Measurements from ENCODE around the gene MKKS. TPM values are rescaled to one million over a fixed set of nuclear protein-coding genes. Genes with fewer than 3 reads are reported as not detected.

MKKS gene
- polyA plus RNA-seq, 1 of the 3 experiments (the other 2 are of a cell fraction) = 10.1 TPM

- H2AFZ ChIP-seq (ENCODE audit: low read depth) = no peak overlapping the region
- no peaks in the 10 kb centered on the region; the same call in 1 of the 2 replicates for H3K9me3 ChIP-seq
- 62% methylated on average over 4 of the region's 4 CpGs for WGBS (ENCODE audit: low lambda C conversion rate)
- H3K27ac ChIP-seq (ENCODE audit: low read depth in 2 of 2, low read length in 1 of 2) = no peak overlapping the region
- no peaks in the 10 kb centered on the region for H3K9me2 ChIP-seq
- no peak for DNase-seq
- H3K9ac ChIP-seq = no peak overlapping the region
- ChIA-PET POLR2A (no interaction called here), CTCF (interaction anchor here (1.2 kb wide), 1 partner anchor 15 kb away, joined by 3 read pairs; no protein-coding TSS in a partner anchor)
- H3F3A ChIP-seq (replicated peaks; ENCODE audit: insufficient read depth) = no peaks in the 10 kb centered on the region
- H3K36me3 ChIP-seq (replicated peaks in 1 of 2; ENCODE audit: control insufficient read depth in 1 of 2, insufficient read depth in 2 of 2, low read length in 1 of 2) = no peaks in the 10 kb centered on the region
- H3K4me2 ChIP-seq = no peak overlapping the region
- no peaks in the 10 kb centered on the region for H3K79me2 ChIP-seq (ENCODE audit: insufficient read depth)
- no peaks in the 10 kb centered on the region for H3K27me3 ChIP-seq (ENCODE audit: insufficient read depth)
- H3K4me3 ChIP-seq (ENCODE audit: low read depth in 2 of 2, low read length in 1 of 2) = no peak overlapping the region
- TF ChIP-seq RXRA (IDR thresholded peaks at IDR 0.05; ENCODE audit: borderline replicate concordance, low read depth) (no peak), USF2 (IDR thresholded peaks at IDR 0.05; ENCODE audit: borderline replicate concordance, low read depth, low read length) (no peak)
- H3K4me1 ChIP-seq (ENCODE audit: control insufficient read depth in 1 of 2, insufficient read depth in 2 of 2, low read depth in 1 of 2, low read length in 1 of 2) = no peaks in the 10 kb centered on the region
- H4K20me1 ChIP-seq (ENCODE audit: insufficient read depth) = no peaks in the 10 kb centered on the region
These were observed 45.4 kb downstream of the MKKS start for GRCh38 chr20:10388597-10388996.

DNA sequence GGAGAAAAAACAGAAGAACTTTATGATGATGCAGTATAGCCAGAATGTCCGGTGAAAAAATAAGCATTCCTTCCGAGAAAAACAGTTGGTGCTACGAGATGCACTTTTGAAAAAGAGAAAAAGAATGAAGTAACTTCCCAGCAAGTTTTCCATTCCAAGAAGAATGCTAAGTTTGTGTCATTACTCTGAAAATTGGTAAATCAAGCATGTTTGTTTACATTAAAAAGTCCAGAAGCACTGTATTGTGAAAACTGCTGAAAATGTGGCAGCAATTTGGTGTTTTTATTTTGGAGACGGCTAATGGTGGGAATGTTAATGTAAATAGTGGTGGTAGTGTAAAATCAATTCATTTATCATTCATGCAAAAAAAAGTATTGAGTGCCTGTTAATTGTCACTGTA, 46.3 kb downstream of the MKKS start:
- no peaks in the 10 kb centered on the region for H3F3A ChIP-seq (replicated peaks; ENCODE audit: insufficient read depth)
- H3K36me3 ChIP-seq (replicated peaks in 1 of 2; ENCODE audit: control insufficient read depth in 1 of 2, insufficient read depth in 2 of 2, low read length in 1 of 2) = no peaks in the 10 kb centered on the region
- no peak overlapping the region for H3K27ac ChIP-seq (ENCODE audit: low read depth in 2 of 2, low read length in 1 of 2)
- no peak overlapping the region for H2AFZ ChIP-seq (ENCODE audit: low read depth)
- 94% methylated on average over 4 of the region's 4 CpGs for WGBS (ENCODE audit: low lambda C conversion rate)
- H4K20me1 ChIP-seq (ENCODE audit: insufficient read depth) = no peaks in the 10 kb centered on the region
- TF ChIP-seq REST (IDR thresholded peaks at IDR 0.05; ENCODE audit: low read depth, low read length) (no peak), FOXM1 (IDR thresholded peaks at IDR 0.05; ENCODE audit: low read depth) (no peak), PBX3 (IDR thresholded peaks at IDR 0.05) (no peak), USF2 (IDR thresholded peaks at IDR 0.05; ENCODE audit: borderline replicate concordance, low read depth, low read length) (no peak), POLR2AphosphoS5 (IDR thresholded peaks at IDR 0.05; ENCODE audit: low read depth, low read length) (no peak), YY1 (IDR thresholded peaks at IDR 0.05; ENCODE audit: low read depth) (no peak), GABPA (IDR thresholded peaks at IDR 0.05; ENCODE audit: low read depth) (no peak), SMC3 (IDR thresholded peaks at IDR 0.05; ENCODE audit: low read depth, low read length) (no peak), EP300 (IDR thresholded peaks at IDR 0.05; ENCODE audit: borderline replicate concordance in 1 of 2, low read depth in 1 of 2, low read length in 1 of 2) (no peak), ZBTB33 (IDR thresholded peaks at IDR 0.05; ENCODE audit: borderline replicate concordance, low read depth) (no peak), RXRA (IDR thresholded peaks at IDR 0.05; ENCODE audit: borderline replicate concordance, low read depth) (no peak), TAF1 (IDR thresholded peaks at IDR 0.05; ENCODE audit: borderline replicate concordance, low read depth, low read length) (no peak), RAD21 (IDR thresholded peaks at IDR 0.05; ENCODE audit: low read length) (no peak), SIN3A (IDR thresholded peaks at IDR 0.05; ENCODE audit: borderline replicate concordance, low read depth, low read length) (no peak), RCOR1 (IDR thresholded peaks at IDR 0.05; ENCODE audit: low read length) (no peak), FOSL2 (IDR thresholded peaks at IDR 0.05; ENCODE audit: borderline replicate concordance, low read depth) (no peak), MXI1 (IDR thresholded peaks at IDR 0.05; ENCODE audit: low read depth, low read length) (no peak)
- TF ChIP-seq, protein P1, sequence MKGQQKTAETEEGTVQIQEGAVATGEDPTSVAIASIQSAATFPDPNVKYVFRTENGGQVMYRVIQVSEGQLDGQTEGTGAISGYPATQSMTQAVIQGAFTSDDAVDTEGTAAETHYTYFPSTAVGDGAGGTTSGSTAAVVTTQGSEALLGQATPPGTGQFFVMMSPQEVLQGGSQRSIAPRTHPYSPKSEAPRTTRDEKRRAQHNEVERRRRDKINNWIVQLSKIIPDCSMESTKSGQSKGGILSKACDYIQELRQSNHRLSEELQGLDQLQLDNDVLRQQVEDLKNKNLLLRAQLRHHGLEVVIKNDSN (IDR thresholded peaks at IDR 0.05; ENCODE audit: borderline replicate concordance, low read depth) = no peak
- H3K4me3 ChIP-seq (ENCODE audit: low read depth in 2 of 2, low read length in 1 of 2) = no peak overlapping the region; a peak in 1 of 4 replicates
- no peaks in the 10 kb centered on the region for H3K4me1 ChIP-seq (ENCODE audit: control insufficient read depth in 1 of 2, insufficient read depth in 2 of 2, low read depth in 1 of 2, low read length in 1 of 2)
- no peaks in the 10 kb centered on the region for H3K79me2 ChIP-seq (ENCODE audit: insufficient read depth)
- H3K9ac ChIP-seq = no peak overlapping the region
- DNase-seq = no peak
- POLR2A ChIA-PET = no interaction called here
- H3K27me3 ChIP-seq (ENCODE audit: insufficient read depth) = no peaks in the 10 kb centered on the region
- H3K9me3 ChIP-seq = no peaks in the 10 kb centered on the region; the same call in 1 of the 2 replicates
- no peak overlapping the region for H3K4me2 ChIP-seq
- no peaks in the 10 kb centered on the region for H3K9me2 ChIP-seq
- CTCF ChIA-PET = no interaction called here
